ENCODE data around the gene SS18L1.

- TF ChIP-seq CTCF (IDR thresholded peaks at IDR 0.05; ENCODE audit: insufficient read depth, low read length) (no peak), REST (IDR thresholded peaks at IDR 0.05; ENCODE audit: insufficient replicate concordance, low read depth) (no peak), POLR2AphosphoS5 (IDR thresholded peaks at IDR 0.05; ENCODE audit: low read depth) (no peak)
Measured at GRCh38 chr20:62155428-62156253, 12.1 kb downstream of the SS18L1 start.
